ENCODE results near the gene SLIT3.

SLIT3 gene

GRCh38 chr5:169298193-169298592 is 2.7 kb downstream of the SLIT3 start:
- no peak for DNase-seq

DNA sequence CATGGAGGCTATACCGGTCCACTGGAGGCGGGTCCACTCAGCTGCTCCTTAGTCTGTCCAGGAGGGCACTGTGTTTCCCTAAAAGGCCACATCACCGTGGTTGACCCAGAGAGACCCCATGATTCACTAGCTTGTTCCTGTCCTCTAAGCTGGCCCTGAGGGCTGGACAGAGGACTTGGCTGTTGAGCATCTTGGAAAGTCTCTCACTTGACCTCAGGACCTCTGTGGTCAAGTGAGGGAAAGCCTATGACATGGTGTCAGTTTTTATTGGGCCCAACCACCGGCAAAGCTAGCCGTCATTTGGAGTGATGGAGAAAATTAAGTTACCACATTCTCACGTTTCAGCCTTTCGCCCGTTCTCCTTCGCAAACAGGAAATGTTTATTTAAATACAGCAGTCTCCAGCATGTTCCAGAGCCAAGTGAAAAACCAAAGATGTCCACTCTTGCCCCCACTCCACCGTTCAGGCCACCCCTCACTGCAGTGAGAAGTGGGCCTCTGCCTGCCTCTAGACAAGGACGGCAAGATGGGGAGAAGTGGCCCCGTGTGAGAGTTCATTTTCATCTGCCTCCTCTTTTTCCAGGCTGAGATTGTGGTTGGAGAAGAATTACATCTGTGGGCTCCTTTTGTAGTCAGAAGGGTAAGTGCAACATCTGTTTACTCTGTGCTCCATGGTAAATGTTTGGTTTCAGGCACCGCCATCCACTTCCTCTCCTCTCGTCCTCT is 4.4 kb downstream of the SLIT3 start:
- no peak for DNase-seq

DNA sequence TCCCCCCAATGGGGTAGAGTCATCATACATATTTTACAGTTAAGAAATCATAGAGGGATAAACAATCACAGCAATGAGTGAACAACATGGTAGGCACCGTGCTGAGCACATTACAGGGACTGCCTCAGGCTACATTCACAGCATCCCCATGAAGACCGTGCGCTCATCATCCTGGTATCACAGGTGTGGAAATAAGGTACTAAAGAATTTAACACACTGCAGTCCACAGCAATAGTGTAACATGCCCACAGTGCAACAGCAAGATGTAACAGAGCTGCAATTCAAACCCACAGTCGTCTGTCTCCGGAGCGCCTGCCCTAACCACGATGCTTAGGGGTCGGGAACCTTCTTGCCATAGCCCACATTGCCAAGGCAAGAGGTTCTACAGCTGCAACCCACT is 5.6 kb downstream of the SLIT3 start:
- no peak for DNase-seq

DNA sequence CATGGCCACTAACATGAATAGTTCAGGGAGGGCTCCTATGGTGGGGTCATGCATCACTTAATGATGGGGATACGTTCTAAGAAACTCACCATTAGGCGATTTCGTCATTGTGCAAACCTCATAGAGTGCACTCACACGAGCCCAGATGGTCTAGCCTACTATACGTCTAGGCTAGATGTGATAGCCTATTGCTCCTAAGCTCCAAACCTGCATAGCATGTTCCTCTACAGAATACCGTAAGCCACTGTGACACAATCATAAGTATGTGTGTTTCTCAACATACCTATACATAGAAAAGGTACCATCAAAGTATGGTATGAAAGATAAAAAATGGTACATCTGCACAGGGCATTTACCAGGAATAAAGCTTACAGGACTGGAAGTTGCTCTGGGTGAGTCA is 6.3 kb downstream of the SLIT3 start:
- no peak for DNase-seq

GRCh38 chr5:169291877-169292276 is 9.1 kb downstream of the SLIT3 start:
- DNase-seq: no peak

- no peak for DNase-seq
These were observed 10.0 kb downstream of the SLIT3 start for GRCh38 chr5:169290895-169291294.

DNA sequence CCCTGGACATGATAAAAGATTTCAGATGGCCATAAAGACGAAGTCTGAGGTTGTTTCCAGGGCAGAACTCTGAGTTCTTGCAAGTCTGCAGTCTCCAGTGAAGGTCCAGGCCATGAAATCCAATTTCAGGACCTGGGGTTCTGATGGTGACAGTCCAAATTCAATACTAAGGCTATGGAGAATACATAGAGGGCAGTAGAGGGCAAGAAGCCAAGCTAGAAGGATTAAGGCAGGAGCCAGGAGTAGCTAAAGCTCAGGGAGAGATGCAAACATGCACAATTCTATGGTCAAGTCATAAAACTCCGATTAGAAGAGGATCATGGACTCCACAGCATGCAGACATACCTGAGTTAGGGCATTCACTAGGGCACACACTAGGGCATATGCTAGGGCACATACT is 11.4 kb downstream of the SLIT3 start:
- DNase-seq: no peak

- no peak for DNase-seq
These were observed 12.6 kb downstream of the SLIT3 start for GRCh38 chr5:169288066-169288930.

- no peak for DNase-seq
These were observed 13.4 kb downstream of the SLIT3 start for GRCh38 chr5:169287529-169287928.

GRCh38 chr5:169286572-169287300 is 14.2 kb downstream of the SLIT3 start:
- DNase-seq: no peak

DNA sequence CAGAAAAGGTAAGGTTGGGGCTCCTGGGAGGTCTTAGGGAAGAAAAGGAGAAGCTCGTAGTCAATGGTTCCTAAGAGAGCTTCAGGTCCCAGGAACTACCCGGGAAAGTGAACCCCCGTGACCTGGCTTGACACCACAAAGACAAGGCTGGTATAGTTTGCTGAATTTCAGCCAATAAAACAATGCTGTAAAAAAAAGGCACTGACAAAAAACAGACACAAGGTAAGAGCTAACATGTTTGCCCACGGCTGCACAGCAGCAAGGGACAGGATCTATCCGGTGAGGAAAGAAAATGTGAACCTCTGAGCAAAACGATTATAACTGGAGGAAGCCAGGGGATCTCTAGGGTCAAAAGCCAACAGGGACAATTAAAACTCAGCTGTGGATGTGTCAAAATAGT is 17.1 kb downstream of the SLIT3 start:
- DNase-seq: no peak

- DNase-seq: no peak
These were observed 19.3 kb downstream of the SLIT3 start for GRCh38 chr5:169281625-169282024.

GRCh38 chr5:169280696-169281095 is 20.2 kb downstream of the SLIT3 start:
- DNase-seq: no peak

- no peak for DNase-seq
These were observed 20.7 kb downstream of the SLIT3 start for GRCh38 chr5:169280286-169280685.

- DNase-seq: no peak
These were observed 21.8 kb downstream of the SLIT3 start for GRCh38 chr5:169279125-169279524.

GRCh38 chr5:169273881-169274280 is 27.1 kb downstream of the SLIT3 start:
- no peak for DNase-seq

DNA sequence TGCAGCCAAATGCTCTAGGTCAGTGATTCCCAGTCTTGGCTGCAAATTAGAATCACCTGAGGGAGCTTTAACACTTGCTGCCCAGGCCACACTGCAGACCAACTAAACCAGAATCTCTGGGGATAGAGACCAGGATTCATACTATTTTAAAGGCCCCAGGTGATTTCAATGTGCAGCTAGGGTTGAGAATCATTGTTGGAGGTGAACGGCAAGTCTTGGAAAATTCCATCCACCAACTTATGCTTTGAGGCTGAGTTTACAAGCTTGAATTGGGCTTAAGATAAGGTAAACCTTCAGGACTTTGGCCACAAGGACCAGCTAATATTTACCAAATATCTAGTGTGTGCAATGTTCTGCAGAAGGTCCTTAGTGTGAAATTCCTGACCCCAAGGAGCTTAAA is 27.5 kb downstream of the SLIT3 start:
- DNase-seq: no peak

DNA sequence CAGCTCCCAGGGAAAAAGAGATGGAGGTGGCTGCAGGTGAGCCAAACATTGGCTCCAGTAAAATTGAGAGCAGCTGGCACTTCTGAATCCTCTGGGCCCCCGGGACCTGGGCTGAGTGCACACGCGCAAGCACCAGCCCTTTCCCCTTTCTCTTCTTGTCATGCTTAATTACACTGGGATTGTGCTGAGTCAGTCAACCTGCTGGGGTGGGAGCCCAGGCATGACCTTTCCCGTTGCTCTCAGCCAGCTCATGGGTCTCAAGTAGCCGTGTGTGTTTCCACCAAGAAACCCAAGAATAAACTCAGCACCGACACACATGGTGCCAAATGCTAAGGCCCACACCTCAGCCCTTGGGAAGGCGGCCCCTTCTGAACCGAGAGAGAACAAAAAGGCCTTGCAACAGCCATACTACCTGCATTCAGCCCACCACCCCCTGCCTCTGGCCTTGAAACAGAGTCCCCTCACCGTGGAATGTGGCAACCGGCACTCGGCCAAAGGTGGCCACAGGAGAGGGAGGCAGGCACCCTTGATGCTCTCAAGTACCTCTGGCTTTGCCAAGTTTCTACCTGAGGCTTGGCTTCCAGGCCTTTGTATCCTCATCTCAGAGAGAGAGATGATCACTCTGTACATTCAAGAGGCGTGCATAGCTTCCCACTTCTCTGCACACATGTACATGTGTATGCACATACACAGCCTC is 28.1 kb downstream of the SLIT3 start:
- DNase-seq: no peak

DNA sequence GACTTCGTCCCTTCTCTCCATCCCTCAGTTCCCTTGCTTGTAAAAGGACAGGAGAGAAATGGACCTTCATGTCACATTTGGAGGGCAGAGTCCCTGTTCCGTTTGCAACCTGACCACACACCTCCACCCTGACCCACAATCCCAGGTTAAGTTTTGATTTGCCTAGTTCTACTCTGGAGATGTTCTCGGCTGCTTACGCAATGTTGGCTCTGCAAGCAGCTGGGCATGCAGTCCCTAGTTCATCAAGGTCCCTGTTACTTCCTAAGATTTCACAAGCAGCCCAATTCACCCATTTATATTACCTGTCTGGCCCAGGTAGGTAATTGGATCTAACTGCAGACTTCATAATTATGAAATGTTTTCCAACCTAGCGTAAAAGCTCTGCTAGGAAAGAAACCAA is 28.8 kb downstream of the SLIT3 start:
- DNase-seq: no peak

- DNase-seq: no peak
These were observed 30.1 kb downstream of the SLIT3 start for GRCh38 chr5:169270827-169271226.

GRCh38 chr5:169268019-169268418 is 32.9 kb downstream of the SLIT3 start:
- no peak for DNase-seq

DNA sequence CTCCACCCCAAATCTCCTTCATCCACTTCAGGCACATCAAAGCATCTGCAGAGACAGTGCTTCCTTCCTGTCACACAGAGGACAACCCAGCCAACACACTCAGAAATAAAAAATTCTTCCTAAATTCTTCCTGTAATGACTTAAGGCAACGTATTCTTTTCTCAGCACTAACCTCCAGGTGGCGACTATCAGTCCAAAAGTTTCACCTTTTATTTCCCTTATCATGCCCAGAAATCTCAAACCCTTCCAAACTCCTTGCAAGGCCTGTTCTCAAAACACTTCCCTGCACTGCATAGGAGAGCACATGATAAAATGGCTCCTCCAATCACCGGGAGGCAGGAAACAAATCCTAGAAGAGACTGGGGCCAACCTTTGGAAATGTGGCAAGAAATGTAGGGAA is 35.1 kb downstream of the SLIT3 start:
- no peak for DNase-seq

GRCh38 chr5:169263591-169263990 is 37.3 kb downstream of the SLIT3 start:
- no peak for DNase-seq
